Activated CD8-positive, alpha-beta T cell treated with anti-CD3 and anti-CD28 coated beads, Interleukin-2, amount 10 ng/mL, durations not matched to agents 7 days and 5 days (primary cell): ENCODE results near the gene PRDX3. TPM values are rescaled to one million over a fixed set of nuclear protein-coding genes. Genes with fewer than 3 reads are reported as not detected.

Experiments
- ATAC-seq: fragments of 150-1000 bp; cut with Tn5 transposase; one replicate; pipeline ENCODE4 v1.10.0; 2021; ENCODE audit warnings: moderate library complexity
- CTCF ChIA-PET: fragments of 350-600 bp; sonication (Branson Sonifier 250); formaldehyde crosslinking; loops from one replicate; lab custom pipeline; 2021; ENCODE audit warnings: antibody characterized with exemption; lab: Charles Lee
- POLR2A ChIA-PET: fragments of 350-600 bp; sonication (Branson Sonifier 250); formaldehyde crosslinking; loops from one replicate; lab custom pipeline; 2021; ENCODE audit warnings: antibody characterized with exemption; lab: Charles Lee
- DNase-seq: peaks from one replicate; pipeline ENCODE4 v3.0.0-alpha.2; 2020
- H3K27ac Mint-ChIP-seq: one replicate; pipeline ENCODE4 v1.8.0; 2021; ENCODE audit warnings: mild to moderate bottlenecking, mixed read lengths
- H3K27me3 Mint-ChIP-seq: one replicate; pipeline ENCODE4 v1.8.0; 2021; ENCODE audit warnings: low read depth, mixed read lengths
- H3K36me3 Mint-ChIP-seq: one replicate; pipeline ENCODE4 v1.8.0; 2021; ENCODE audit warnings: low read depth, mixed read lengths
- H3K4me1 Mint-ChIP-seq: one replicate; pipeline ENCODE4 v1.8.0; 2021; ENCODE audit warnings: low read depth, mixed read lengths
- H3K4me3 Mint-ChIP-seq: one replicate; pipeline ENCODE4 v1.8.0; 2021; ENCODE audit warnings: mild to moderate bottlenecking, mixed read lengths
- H3K9me3 Mint-ChIP-seq: one replicate; pipeline ENCODE4 v1.8.0; 2022; ENCODE audit warnings: mixed read lengths; ENCODE audit not compliant: insufficient read depth
- total RNA-seq, 2 experiments: library from RNA; stranded (reverse); gene quantifications; one replicate each; pipeline ENCODE4 v1.2.3, GENCODE V29; 2021

Gene PRDX3
- total RNA-seq, 2 experiments from 2014 or later, result 135 to 136 TPM

DNA sequence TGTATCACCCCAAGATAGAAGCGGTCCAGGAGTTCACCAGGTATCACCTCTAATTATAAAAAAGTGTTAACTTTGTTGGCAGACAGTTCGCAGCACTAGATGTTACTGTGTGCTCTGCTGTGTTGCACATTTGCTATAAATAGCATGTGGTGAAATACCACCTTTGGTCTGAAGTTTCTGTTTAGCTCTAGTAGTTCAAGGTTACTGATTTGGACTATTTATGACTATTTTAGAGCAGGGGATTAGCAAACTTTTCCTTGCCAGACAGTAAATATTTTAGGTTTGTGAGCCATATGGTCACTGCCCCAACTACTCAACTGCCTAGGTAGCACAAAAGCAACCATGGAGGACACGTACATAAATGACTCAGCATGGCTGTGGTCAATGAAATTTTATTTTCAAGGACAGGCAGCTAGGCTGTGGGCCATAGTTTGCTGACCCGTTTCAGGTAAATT, 58.2 kb downstream of the PRDX3 start:
- H3K27ac Mint-ChIP-seq, result peak overlapping the region; percentile 56
- H3K9me3 Mint-ChIP-seq, result no peaks in the 10 kb centered on the region
- no peaks in the 10 kb centered on the region for H3K27me3 Mint-ChIP-seq
- H3K36me3 Mint-ChIP-seq, result peaks cover 51% of the 10 kb centered on the region
- no peak for DNase-seq
- H3K4me3 Mint-ChIP-seq, result no peak overlapping the region
- ChIA-PET CTCF (no interaction called here), POLR2A (interaction anchor here (0.6 to 0.8 kb wide), 3 partner anchors 11 to 44 kb away, joined by 3 to 5 read pairs (median 4); no protein-coding TSS in a partner anchor)
- H3K4me1 Mint-ChIP-seq, result peaks cover 12% of the 10 kb centered on the region
- ATAC-seq, result peak; percentile 80

- H3K9me3 Mint-ChIP-seq, result no peaks in the 10 kb centered on the region
- H3K4me1 Mint-ChIP-seq, result peaks cover 16% of the 10 kb centered on the region
- ChIA-PET CTCF (no interaction called here), POLR2A (interaction anchor here (0.7 kb wide), 1 partner anchor 46 kb away, joined by 3 read pairs; no protein-coding TSS in a partner anchor)
- no peaks in the 10 kb centered on the region for H3K27me3 Mint-ChIP-seq
- H3K4me3 Mint-ChIP-seq, result no peak overlapping the region
- peaks cover 56% of the 10 kb centered on the region for H3K36me3 Mint-ChIP-seq
- no peak for DNase-seq
- no peak for ATAC-seq
- peak overlapping the region; percentile 43 for H3K27ac Mint-ChIP-seq
Observed at GRCh38 chr10:119119400-119119799, 59.2 kb downstream of the PRDX3 start.

DNA sequence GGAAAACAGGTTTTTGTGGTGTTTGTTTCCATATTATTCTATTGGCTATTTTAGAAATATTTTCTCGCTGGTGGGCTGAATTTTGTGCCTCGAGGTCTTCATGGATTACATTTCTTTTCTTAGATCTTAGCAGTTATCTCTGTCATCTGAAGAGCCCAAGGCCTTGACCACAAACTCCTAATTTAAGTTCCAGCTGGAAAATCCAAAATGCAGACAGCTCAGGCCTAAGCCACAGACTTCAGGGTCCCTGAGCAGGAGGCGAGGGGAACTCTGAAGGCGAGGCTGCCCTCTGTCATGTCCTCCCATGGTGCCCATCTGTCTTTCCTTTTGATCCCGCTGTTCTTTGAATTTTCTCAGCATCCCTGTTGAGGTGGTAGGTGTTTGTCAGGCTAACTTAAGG, 60.4 kb downstream of the PRDX3 start:
- no peaks in the 10 kb centered on the region for H3K27me3 Mint-ChIP-seq
- no peak for DNase-seq
- no peak overlapping the region for H3K4me3 Mint-ChIP-seq
- ChIA-PET POLR2A (no interaction called here), CTCF (interaction anchor here (1.0 kb wide), 1 partner anchor 8 kb away, joined by 3 read pairs; no protein-coding TSS in a partner anchor)
- H3K9me3 Mint-ChIP-seq, result no peaks in the 10 kb centered on the region
- peaks cover 64% of the 10 kb centered on the region for H3K36me3 Mint-ChIP-seq
- peak overlapping the region; percentile 25 for H3K27ac Mint-ChIP-seq
- H3K4me1 Mint-ChIP-seq, result peaks cover 26% of the 10 kb centered on the region
- no peak for ATAC-seq

Other genes with a start within 250 kb of the PRDX3 start
- under 1 TPM; 0.08 to 0.13 TPM for gene NANOS1, start 149.1 kb downstream of the PRDX3 start, total RNA-seq
- gene EIF3A, start 98.0 kb downstream of the PRDX3 start, total RNA-seq, result 100 to 1,000 TPM; 126 to 127 TPM
- 10 to 100 TPM; 39.9 to 41.3 TPM for gene DENND10, start 74.7 kb downstream of the PRDX3 start, total RNA-seq
- 10 to 100 TPM; 35.0 to 36.7 TPM for gene SFXN4, start 13.1 kb downstream of the PRDX3 start, total RNA-seq
- 10 to 100 TPM; 16.9 to 17.6 TPM for gene GRK5, start 28.8 kb upstream of the PRDX3 start, total RNA-seq